ENCODE measurements around the gene ZNF853. TPM values are rescaled to one million over a fixed set of nuclear protein-coding genes. Genes with fewer than 3 reads are reported as not detected.
"Not testable (repeated sequence)": the region's sequence is repeated elsewhere in the genome, so short reads cannot be mapped to it uniquely, and the experiment has no call there.

ZNF853 gene
- total RNA-seq, 1 donor = under 0.01 TPM

GRCh38 chr7:6630007-6630849, 14.8 kb downstream of the ZNF853 start:
- Histone ChIP-seq H3K27me3 (ENCODE audit: insufficient read depth, low read length) (no peaks in the 10 kb centered on the region), H3K9me3 (ENCODE audit: low read depth, low read length) (no peaks in the 10 kb centered on the region), H3K36me3 (ENCODE audit: insufficient read depth, low read length) (no peaks in the 10 kb centered on the region), H3K27ac (ENCODE audit: low read depth, low read length) (no peak overlapping the region), H4K20me1 (ENCODE audit: insufficient read depth, low read length) (no peaks in the 10 kb centered on the region), H3K4me2 (ENCODE audit: insufficient read depth, low read length) (no peak overlapping the region), H3K79me2 (ENCODE audit: insufficient read depth, low read length) (no peaks in the 10 kb centered on the region), H2AFZ (ENCODE audit: low read length) (no peak overlapping the region), H3K4me1 (ENCODE audit: insufficient read depth, low read length) (no peaks in the 10 kb centered on the region), H3K4me3 (ENCODE audit: insufficient read depth, low read length) (no peak overlapping the region)
- DNase-seq (ENCODE audit: insufficient read length, low spot score, missing footprints) = no peak
- no peak for TF ChIP-seq CTCF (IDR thresholded peaks at IDR 0.05; ENCODE audit: extremely low read depth, low read depth, low read length)

DNA sequence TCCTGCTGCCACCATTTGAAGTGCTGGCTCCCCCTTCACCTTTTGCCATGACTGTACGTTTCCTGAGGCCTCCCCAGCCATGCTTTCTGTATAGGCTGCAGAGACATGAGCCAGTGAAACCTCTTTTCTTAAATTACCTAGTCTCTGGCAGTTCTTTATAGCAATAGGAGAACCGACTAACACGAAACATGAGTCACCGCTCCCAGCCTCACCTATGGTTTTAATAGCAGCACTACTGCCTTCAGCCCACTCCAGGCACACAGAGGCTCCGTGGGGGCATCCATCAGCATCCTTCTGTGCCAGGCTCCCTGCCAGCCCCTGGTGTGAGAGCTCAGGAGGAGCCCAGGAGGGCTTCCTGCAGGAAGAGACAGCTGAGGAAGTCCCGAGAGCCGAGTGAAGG, 16.2 kb downstream of the ZNF853 start:
- no peak for TF ChIP-seq CTCF (IDR thresholded peaks at IDR 0.05; ENCODE audit: extremely low read depth, low read depth, low read length)
- DNase-seq (ENCODE audit: insufficient read length, low spot score, missing footprints) = no peak

GRCh38 chr7:6634021-6634420, 18.6 kb downstream of the ZNF853 start:
- Histone ChIP-seq H3K27ac (ENCODE audit: low read depth, low read length) (no peak overlapping the region), H3K9me3 (ENCODE audit: low read depth, low read length) (no peaks in the 10 kb centered on the region), H3K4me2 (ENCODE audit: insufficient read depth, low read length) (no peak overlapping the region), H2AFZ (ENCODE audit: low read length) (no peak overlapping the region), H4K20me1 (ENCODE audit: insufficient read depth, low read length) (peaks cover 2% of the 10 kb centered on the region), H3K4me1 (ENCODE audit: insufficient read depth, low read length) (no peaks in the 10 kb centered on the region), H3K4me3 (ENCODE audit: insufficient read depth, low read length) (no peak overlapping the region), H3K79me2 (ENCODE audit: insufficient read depth, low read length) (peaks cover 21% of the 10 kb centered on the region), H3K36me3 (ENCODE audit: insufficient read depth, low read length) (no peaks in the 10 kb centered on the region), H3K27me3 (ENCODE audit: insufficient read depth, low read length) (no peaks in the 10 kb centered on the region)
- DNase-seq (ENCODE audit: insufficient read length, low spot score, missing footprints) = no peak
- TF ChIP-seq CTCF (IDR thresholded peaks at IDR 0.05; ENCODE audit: extremely low read depth, low read depth, low read length) = no peak

More for the DNA sequence above, 16.2 kb downstream of the ZNF853 start:
- peaks cover 1% of the 10 kb centered on the region for H3K79me2 ChIP-seq (ENCODE audit: insufficient read depth, low read length)
- no peaks in the 10 kb centered on the region for H3K36me3 ChIP-seq (ENCODE audit: insufficient read depth, low read length)
- no peak overlapping the region for H3K4me3 ChIP-seq (ENCODE audit: insufficient read depth, low read length)
- H3K9me3 ChIP-seq (ENCODE audit: low read depth, low read length) = no peaks in the 10 kb centered on the region
- no peak overlapping the region for H3K4me2 ChIP-seq (ENCODE audit: insufficient read depth, low read length)
- no peak overlapping the region for H3K27ac ChIP-seq (ENCODE audit: low read depth, low read length)
- no peaks in the 10 kb centered on the region for H3K27me3 ChIP-seq (ENCODE audit: insufficient read depth, low read length)
- H3K4me1 ChIP-seq (ENCODE audit: insufficient read depth, low read length) = no peaks in the 10 kb centered on the region
- no peak overlapping the region for H2AFZ ChIP-seq (ENCODE audit: low read length)
- no peaks in the 10 kb centered on the region for H4K20me1 ChIP-seq (ENCODE audit: insufficient read depth, low read length)

- not testable (repeated sequence) for H3K9me3 ChIP-seq (ENCODE audit: low read depth, low read length); H3K4me1 ChIP-seq (ENCODE audit: insufficient read depth, low read length); H3K27me3 ChIP-seq (ENCODE audit: insufficient read depth, low read length); H3K27ac ChIP-seq (ENCODE audit: low read depth, low read length); H2AFZ ChIP-seq (ENCODE audit: low read length); H3K36me3 ChIP-seq (ENCODE audit: insufficient read depth, low read length); H3K4me3 ChIP-seq (ENCODE audit: insufficient read depth, low read length); H4K20me1 ChIP-seq (ENCODE audit: insufficient read depth, low read length); H3K4me2 ChIP-seq (ENCODE audit: insufficient read depth, low read length); DNase-seq (ENCODE audit: insufficient read length, low spot score, missing footprints)
- peaks cover 31% of the 10 kb centered on the region for H3K79me2 ChIP-seq (ENCODE audit: insufficient read depth, low read length)
These were observed 19.6 kb downstream of the ZNF853 start for GRCh38 chr7:6634971-6635370.
